PC-9 (cell line): Measurements from ENCODE around the gene KIF7. TPM values are rescaled to one million over a fixed set of nuclear protein-coding genes. Genes with fewer than 3 reads are reported as not detected.

ENCODE experiments used
- BruUV-seq: library from RNA; stranded (reverse); fragments of 400-500 nt; replicated peaks from 2 replicates; lab custom pipeline; 2021; lab: Mats Ljungman, UMichigan
- CTCF ChIA-PET: fragments of 300-600 bp; sonication (Branson Sonifier 250); formaldehyde crosslinking; loops from one replicate; lab custom pipeline; 2022; ENCODE audit warnings: antibody characterized with exemption; lab: Charles Lee
- POLR2A ChIA-PET: fragments of 300-600 bp; sonication (Branson Sonifier 250); formaldehyde crosslinking; loops from one replicate; lab custom pipeline; 2022; ENCODE audit warnings: antibody characterized with exemption; ENCODE audit not compliant: unreplicated experiment; lab: Charles Lee
- DNase-seq, 2 experiments: peaks; one replicate each; pipeline versions ENCODE4 v3.0.0 to v3.0.0-alpha.2; 2015 to 2022; ENCODE audit warnings: mixed read lengths in 1 of 2
- H2AFZ ChIP-seq: fragments of 200-600 bp; sonication (generic); 2 replicates; pipeline ENCODE4 v1.8.1; 2017; ENCODE audit warnings: antibody characterized with exemption
- H3F3A ChIP-seq: fragments of 200-600 bp; sonication (generic); 2 replicates; pipeline ENCODE4 v1.8.1; 2017; ENCODE audit warnings: antibody characterized with exemption, mild to moderate bottlenecking, low read depth; ENCODE audit not compliant: insufficient read depth
- H3K27ac ChIP-seq: fragments of 200-600 bp; sonication (generic); 2 replicates; pipeline ENCODE4 v1.6.1; 2016; ENCODE audit warnings: mixed run types
- H3K27me3 ChIP-seq: fragments of 200-600 bp; sonication (generic); 2 replicates; pipeline ENCODE4 v1.6.1; 2016; ENCODE audit warnings: low read depth, mixed run types; ENCODE audit not compliant: insufficient read depth
- H3K36me3 ChIP-seq: fragments of 200-600 bp; sonication (generic); 2 replicates; pipeline ENCODE4 v1.6.1; 2016; ENCODE audit warnings: low read depth, mixed run types
- H3K4me1 ChIP-seq: fragments of 200-600 bp; sonication (generic); replicated peaks from 2 replicates; pipeline ENCODE4 v1.6.1; 2016; ENCODE audit warnings: mixed run types; ENCODE audit not compliant: insufficient read depth
- H3K4me2 ChIP-seq: fragments of 200-600 bp; sonication (generic); 2 replicates; pipeline ENCODE4 v1.6.1; 2017; ENCODE audit warnings: mixed run types
- H3K4me3 ChIP-seq: fragments of 200-600 bp; sonication (generic); 2 replicates; pipeline ENCODE4 v1.6.1; 2016; ENCODE audit warnings: mixed run types
- H3K79me2 ChIP-seq: fragments of 200-600 bp; sonication (generic); 2 replicates; pipeline ENCODE4 v1.6.1; 2017; ENCODE audit warnings: low read depth, mixed run types
- H3K9me2 ChIP-seq: fragments of 200-600 bp; sonication (generic); 2 replicates; pipeline ENCODE4 v1.8.1; 2017; ENCODE audit warnings: mild to moderate bottlenecking; ENCODE audit not compliant: insufficient read depth
- H3K9me3 ChIP-seq: fragments of 200-600 bp; sonication (generic); 2 replicates; pipeline ENCODE4 v1.8.1; 2016; ENCODE audit warnings: low read depth; ENCODE audit not compliant: insufficient read depth
- H4K20me1 ChIP-seq: fragments of 200-600 bp; sonication (generic); 2 replicates; pipeline ENCODE4 v1.8.1; 2017; ENCODE audit not compliant: insufficient read depth
- CTCF ChIP-seq: fragments of 200-600 bp; sonication (generic); conservative IDR thresholded peaks from 2 replicates; pipeline ENCODE4 v1.6.1; 2017; ENCODE audit warnings: mixed run types, antibody characterized with exemption, mild to moderate bottlenecking, moderate library complexity
- EZH2 ChIP-seq: fragments of 200-600 bp; sonication (generic); IDR thresholded peaks from 2 replicates; pipeline ENCODE4 v1.8.0; 2017; ENCODE audit warnings: antibody characterized with exemption, low read depth
- intact Hi-C: fragments of 100-400 bp; cut with micrococcal nuclease; formaldehyde crosslinking; loops from one replicate; pipeline ENCODE4 v1.10.0; 2022; ENCODE audit not compliant: unreplicated experiment
- total RNA-seq: library from RNA; stranded (reverse); gene quantifications from 2 replicates; pipeline ENCODE4 v1.2.3, GENCODE V29; 2021

KIF7 gene
- total RNA-seq, 1 experiment from 2014 or later = 13.3 TPM

- H3K9me2 ChIP-seq = no peaks in the 10 kb centered on the region
- no peak overlapping the region for H3K4me3 ChIP-seq
- H3K27me3 ChIP-seq = no peaks in the 10 kb centered on the region
- no peaks in the 10 kb centered on the region for H3K4me1 ChIP-seq
- no peak overlapping the region for H2AFZ ChIP-seq
- intact Hi-C loops = no loop called here
- no TSS peak for BruUV-seq
- CTCF ChIA-PET = interaction anchor here (0.5 kb wide), 1 partner anchor 689 kb away, joined by 11 read pairs; no protein-coding TSS in a partner anchor
- no peak for DNase-seq
- no peak overlapping the region for H3K4me2 ChIP-seq
- no peaks in the 10 kb centered on the region for H3K9me3 ChIP-seq
- POLR2A ChIA-PET = no interaction called here
- 0 out of 2 replicates have a peak, but pooled peaks cover 9% of the 10 kb centered on the region for H3F3A ChIP-seq
- H3K36me3 ChIP-seq = peaks cover 39% of the 10 kb centered on the region
- no peaks in the 10 kb centered on the region for H4K20me1 ChIP-seq
- TF ChIP-seq EZH2 (no peak), CTCF (no peak)
- H3K27ac ChIP-seq = no peak overlapping the region
- H3K79me2 ChIP-seq = no peaks in the 10 kb centered on the region
These were observed 26.2 kb downstream of the KIF7 start for GRCh38 chr15:89628806-89629715.

GRCh38 chr15:89628301-89628700 is 27.0 kb downstream of the KIF7 start:
- BruUV-seq = no TSS peak
- Histone ChIP-seq H3K27ac (no peak overlapping the region), H3K79me2 (no peaks in the 10 kb centered on the region), H3K9me2 (no peaks in the 10 kb centered on the region), H3K4me1 (no peaks in the 10 kb centered on the region), H3K4me2 (no peak overlapping the region), H4K20me1 (no peaks in the 10 kb centered on the region), H3K9me3 (no peaks in the 10 kb centered on the region), H3K36me3 (peaks cover 33% of the 10 kb centered on the region), H2AFZ (no peak overlapping the region), H3K4me3 (no peak overlapping the region), H3K27me3 (no peaks in the 10 kb centered on the region), H3F3A (0 out of 2 replicates have a peak, but pooled peaks cover 9% of the 10 kb centered on the region)
- ChIA-PET CTCF (no interaction called here), POLR2A (no interaction called here)
- DNase-seq = no peak
- TF ChIP-seq CTCF = no peak
- TF ChIP-seq EZH2 = no peak
- intact Hi-C loops = no loop called here

- TF ChIP-seq CTCF (no peak), EZH2 (no peak)
- no peaks in the 10 kb centered on the region for H3K27me3 ChIP-seq
- CTCF ChIA-PET = no interaction called here
- H3K79me2 ChIP-seq = no peaks in the 10 kb centered on the region
- H3K9me3 ChIP-seq = no peaks in the 10 kb centered on the region
- no peak for DNase-seq
- H3K4me3 ChIP-seq = no peak overlapping the region
- intact Hi-C loops = no loop called here
- H3K4me1 ChIP-seq = no peaks in the 10 kb centered on the region
- H4K20me1 ChIP-seq = no peaks in the 10 kb centered on the region
- no peak overlapping the region for H3K27ac ChIP-seq
- no peak overlapping the region for H3K4me2 ChIP-seq
- H3F3A ChIP-seq = 0 out of 2 replicates have a peak, but pooled peaks cover 9% of the 10 kb centered on the region
- POLR2A ChIA-PET = no interaction called here
- H2AFZ ChIP-seq = no peak overlapping the region
- H3K9me2 ChIP-seq = no peaks in the 10 kb centered on the region
- no TSS peak for BruUV-seq
- peaks cover 31% of the 10 kb centered on the region for H3K36me3 ChIP-seq
These were observed 27.9 kb downstream of the KIF7 start for GRCh38 chr15:89627256-89627970.
